HPDE6-E6E7 (cell line): Measurements from ENCODE around the gene CCDC183.
"Not testable (repeated sequence)": the region's sequence is repeated elsewhere in the genome, so short reads cannot be mapped to it uniquely, and the experiment has no call there.

Source experiments
- DNase-seq: peaks from one replicate; pipeline ENCODE4 v3.0.0; 2011; ENCODE audit warnings: missing footprints; ENCODE audit errors: extremely low spot score

Gene CCDC183

DNA sequence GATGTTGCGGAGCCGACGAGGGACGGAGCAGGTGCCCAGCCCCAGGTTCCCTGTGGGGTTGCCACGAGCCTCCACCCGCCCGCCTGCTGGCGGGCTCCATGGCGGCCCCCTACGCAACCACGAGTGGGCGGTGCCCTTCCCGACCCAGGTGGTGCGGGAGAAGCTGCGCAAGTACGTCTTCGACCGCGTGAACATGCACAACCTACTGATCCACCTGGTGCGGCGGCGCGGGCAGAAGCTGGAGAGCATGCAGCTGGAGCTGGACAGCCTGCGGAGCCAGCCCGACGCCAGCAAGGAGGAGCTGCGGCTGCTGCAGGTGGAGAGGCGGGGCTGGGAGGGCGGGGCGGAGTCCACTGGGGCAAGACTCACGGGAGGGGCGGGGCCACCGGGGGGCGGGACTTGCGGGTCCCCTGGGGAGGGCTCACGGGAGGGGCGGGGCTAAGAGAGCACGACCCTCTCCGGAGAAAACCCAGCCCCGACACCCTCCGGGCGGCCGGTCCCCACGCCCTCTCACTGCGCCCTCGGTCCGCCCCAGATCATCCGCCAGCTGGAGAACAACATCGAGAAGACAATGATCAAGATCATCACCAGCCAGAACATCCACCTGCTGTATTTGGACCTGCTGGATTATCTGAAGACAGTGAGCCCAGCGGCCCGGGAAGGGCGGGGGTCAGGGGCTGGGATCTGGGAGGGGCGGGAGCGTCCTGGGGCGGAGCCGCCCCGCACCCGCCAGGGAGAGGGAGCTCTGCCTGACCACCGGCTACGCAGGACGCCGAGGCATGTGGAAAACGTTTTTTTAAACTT, 3.9 kb downstream of the CCDC183 start:
- DNase-seq = peak; percentile 88

DNA sequence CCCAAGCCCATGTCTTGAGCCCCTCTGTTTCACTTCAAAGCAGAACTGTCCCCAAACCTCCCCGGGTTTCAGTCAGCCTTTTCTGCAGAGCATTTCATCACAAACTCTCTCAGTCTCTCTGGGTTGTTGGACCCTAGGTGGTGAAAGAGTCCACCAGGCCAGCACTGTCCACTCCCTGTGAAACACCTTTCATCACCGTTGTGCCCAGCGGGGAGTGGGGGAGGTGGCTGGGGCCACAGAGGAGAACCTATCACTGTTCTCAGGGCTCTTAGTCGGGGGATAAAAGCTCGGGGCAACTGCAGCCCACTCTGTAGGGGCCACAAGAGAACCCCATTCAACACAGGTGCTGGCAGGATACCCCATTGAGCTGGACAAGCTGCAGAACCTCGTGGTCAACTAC, 6.2 kb downstream of the CCDC183 start:
- DNase-seq = no peak

DNA sequence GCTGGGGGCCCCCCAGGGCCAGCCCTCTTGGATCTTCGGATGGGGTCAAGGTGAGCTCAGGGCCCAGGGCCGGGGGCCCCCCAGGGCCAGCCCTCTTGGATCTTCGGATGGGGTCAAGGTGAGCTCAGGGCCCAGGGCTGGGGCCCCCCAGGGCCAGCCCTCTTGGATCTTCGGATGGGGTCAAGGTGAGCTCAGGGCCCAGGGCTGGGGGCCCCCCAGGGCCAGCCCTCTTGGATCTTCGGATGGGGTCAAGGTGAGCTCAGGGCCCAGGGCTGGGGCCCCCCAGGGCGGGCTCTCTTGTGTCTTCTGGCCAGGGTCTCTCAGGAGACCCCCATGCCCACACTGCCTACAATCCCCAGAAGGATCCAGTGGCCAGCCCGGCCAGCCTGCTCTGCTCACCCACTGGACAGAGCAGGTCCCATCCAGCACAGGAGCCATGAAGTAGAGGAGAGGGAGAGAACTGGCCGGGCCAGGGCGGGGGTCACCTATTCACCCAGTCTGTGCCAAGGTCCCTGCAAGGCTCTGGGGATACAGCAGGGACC, 6.9 kb downstream of the CCDC183 start:
- DNase-seq = not testable (repeated sequence)

DNA sequence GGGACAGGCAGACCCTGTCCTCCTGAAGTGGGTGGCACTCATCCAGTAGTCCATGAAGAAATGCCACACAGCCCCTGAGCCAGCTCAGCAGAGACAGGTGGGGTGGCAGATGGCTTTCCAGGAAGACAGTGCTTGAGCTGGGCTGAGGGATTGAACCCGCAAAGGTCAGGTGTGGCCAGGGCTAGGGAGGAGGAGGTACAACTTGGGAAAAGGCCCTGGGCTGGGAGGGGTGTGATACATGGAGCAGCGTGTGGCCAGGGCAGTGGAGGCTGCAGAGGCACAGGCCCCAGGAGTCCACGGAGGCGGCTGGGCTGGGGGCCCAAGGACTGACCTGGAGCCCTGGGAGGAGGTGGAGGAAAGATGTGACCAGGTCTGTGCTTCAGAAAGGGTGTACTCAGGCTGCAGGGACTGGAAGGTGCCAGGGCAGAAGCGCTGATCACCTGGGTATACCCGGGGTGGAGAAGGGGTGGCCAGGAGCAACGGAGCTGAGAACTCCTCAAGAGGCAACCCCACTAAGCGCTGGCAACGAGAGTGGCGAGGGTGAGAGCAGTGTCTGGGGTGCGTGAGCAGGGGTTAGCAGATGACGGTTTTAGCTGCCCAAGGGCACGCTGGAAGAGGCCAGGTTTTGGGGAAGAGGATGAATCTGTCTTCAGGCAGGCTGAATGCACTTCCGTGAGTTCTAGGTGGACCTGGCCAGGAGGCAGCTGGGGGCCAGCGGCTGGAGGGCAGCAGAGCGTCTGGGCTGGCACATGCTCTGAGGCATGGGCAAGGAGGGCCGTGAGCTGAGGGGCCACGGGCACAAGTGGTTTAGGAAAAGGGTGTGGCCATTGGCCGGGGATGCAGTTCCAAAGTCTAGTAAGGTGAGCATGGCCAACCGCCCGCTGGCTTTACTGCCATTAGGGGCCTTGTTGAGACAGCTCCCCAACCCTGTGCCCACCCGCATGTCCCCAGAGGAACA, 7.7 kb downstream of the CCDC183 start:
- no peak for DNase-seq

DNA sequence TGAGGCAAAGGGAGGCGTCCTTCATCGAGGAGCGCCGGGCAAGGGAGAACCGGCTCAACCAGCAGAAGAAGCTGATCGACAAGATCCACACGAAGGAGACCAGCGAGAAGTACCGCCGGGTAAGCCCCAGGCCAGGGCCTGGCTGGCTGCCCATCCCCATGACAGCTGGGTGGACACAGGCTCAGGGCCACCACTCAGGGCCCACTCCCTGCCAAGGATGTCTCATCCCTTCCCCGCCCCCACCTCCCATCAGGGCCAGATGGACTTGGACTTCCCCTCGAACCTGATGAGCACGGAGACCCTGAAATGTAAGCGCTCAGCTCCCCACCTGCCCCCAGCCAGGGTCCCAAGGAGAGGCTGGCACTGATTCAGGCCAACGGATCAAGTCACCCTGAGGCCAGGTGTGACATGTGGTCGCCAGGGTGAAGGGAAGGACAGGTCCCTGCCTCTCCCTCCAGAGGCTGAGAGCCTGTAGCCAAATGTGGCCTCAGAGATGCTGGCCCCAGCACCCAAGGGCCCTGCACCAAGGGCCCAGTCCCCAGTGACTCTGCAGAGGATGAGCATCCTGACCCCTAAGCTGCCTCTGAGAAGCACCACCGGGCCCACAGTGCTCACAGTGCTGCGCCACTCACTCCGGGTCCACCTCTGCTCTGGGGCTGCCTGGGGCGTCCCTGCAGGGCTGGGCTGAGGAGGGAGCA, 8.5 kb downstream of the CCDC183 start:
- no peak for DNase-seq

DNA sequence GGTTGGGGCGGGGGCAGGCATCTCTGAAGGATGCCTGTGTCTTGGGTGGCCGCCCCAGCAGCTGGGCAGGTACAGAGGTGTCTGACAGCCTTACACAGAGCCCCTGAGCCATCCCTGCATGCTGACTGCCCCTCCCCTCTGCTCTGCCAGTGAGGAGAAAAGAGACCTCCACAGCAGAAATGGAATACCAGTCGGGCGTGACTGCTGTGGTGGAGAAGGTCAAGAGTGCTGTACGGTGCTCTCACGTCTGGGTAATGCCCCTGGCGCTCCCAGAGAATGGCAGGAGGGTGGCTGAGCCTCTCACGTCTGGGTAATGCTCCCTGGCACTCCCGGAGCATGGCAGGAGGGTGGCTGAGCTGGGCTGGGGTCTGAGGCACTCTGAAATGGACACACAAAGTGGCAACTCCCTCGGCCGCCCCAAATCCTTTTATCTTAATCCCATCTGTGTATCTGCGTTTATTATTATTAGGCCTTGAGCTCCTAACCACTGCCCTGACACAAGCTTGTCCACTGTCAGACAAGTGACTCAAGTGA, 9.1 kb downstream of the CCDC183 start:
- DNase-seq = no peak

DNA sequence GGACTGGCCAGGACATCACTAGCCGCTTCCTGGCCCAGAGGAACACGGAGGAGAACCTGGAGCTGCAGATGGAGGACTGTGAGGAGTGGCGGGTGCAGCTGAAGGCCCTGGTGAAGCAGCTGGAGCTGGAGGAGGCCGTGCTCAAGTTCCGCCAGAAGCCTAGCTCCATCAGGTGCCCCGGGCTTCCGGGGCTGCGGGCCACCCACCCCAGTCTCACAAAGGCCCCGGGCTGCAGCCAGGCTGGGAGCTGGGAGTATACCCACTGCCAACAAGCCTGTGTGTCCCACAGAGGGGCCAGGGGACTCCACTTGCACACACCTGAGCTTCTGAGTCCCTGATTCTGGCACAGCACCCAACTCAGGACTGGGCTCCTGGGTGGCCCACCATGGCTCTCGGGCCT, 9.9 kb downstream of the CCDC183 start:
- no peak for DNase-seq

DNA sequence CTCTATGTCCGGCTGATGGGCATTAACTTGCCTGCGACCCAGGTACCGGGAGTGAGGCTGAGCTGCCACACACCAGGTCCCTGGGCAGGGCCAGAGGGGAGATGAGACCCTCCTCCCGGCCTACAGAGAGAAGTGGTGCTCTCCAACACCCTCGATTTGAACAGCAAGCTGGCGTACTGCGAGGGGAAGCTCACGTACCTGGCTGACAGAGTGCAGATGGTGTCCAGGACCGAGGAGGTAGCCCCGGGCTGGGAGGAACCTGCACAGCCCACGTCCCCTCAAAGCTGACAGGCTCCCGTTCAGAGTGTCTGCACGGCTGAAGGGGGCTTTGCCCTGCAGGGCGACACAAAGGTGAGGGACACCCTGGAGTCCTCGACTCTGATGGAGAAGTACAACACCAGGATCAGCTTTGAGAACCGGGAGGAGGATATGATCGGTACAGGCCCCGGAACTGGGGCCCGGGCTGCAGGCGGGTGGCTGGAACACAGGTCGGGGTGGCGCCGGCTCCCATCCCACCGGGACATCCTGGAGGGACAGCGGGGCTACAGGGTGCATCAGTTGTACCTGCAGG, 10.6 kb downstream of the CCDC183 start:
- no peak for DNase-seq

DNA sequence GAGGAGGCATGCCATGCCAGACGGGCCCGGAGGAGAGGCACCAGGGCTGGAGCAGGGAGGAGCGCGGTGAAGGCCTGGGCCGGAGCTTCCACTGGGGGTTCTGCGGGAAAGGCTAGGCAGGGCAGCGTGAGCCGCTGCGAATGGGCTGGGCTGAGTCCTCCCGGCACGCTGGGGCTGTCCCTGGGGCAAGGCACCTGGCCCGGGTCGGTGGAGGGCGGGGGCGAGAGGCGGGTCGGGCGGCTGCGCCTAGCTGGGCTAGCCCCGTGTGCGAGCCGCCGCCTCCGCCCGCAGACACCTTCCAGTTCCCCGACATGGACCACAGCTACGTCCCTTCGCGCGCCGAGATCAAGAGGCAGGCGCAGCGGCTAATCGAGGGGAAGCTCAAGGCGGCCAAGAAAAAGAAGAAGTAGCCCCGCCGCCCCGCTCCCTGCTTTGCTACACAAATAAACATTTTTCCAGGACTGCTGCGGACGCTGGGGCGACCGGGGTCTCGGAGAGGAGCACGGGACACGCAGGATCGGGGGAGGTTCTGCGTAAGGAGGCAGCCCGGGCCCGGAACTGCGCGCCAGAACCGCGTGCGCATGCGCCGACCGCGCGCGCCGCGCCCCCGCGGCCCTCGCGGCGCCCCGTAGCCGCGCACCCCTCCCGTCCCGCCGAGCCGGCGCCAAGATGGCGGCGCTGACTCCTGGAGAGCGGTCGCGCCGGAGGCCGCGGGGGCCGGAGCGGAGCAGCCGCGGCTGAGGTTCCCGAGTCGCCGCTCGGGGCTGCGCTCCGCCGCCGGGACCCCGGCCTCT, 11.3 kb downstream of the CCDC183 start, which contains the start of gene RABL6:
Gene RABL6, plus strand, starts transcription at position 668 of the 794 bp plus-strand sequence. CDS start 249 bp downstream, outside the sequence.
- peak; percentile 88 for DNase-seq

DNA sequence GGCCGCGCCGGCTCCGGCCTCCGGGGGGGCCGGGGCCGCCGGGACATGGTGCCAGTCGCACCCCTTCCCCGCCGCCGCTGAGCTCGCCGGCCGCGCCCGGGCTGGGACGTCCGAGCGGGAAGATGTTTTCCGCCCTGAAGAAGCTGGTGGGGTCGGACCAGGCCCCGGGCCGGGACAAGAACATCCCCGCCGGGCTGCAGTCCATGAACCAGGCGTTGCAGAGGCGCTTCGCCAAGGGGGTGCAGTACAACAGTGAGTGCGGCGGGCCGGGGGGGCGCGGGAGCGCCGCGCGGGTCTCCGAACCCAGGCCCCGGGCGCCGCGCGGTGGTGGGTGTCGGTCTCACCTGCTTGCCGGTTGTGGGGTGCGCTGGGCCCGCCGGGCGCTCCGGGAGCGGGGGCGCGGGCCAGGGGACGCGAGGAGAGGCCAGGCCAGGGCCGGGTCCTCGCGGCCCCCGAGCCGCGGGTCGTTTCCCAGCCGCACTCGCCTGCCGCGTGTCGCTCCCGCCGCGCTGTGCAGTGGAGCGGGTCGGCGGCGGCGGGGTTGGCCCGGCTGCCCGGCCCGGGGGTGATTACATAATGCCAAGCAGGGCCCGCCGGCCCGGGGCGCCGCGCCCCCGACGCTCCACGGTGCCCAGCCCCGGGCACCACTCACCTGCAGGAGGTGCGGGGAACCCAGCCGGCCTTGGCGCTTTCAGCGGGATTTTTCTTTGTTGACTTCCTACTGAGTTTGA, 12.1 kb downstream of the CCDC183 start:
- no peak for DNase-seq

DNA sequence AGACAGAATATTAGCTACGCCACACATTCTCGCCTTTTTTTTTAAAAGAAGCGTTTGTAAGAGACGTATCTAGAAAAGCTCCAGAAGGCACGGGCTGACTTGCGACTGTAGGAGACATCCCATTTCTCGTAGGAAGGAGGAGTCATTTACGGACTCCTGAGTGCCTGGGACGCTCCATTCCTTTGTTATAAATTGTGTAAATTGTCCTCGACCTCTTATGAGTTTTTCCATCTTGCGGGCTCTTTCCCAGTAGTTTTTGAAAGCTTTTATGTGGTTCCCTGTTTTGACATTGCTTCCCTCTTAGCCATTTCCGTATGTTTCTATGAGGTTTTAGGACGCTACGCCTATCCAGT, 12.6 kb downstream of the CCDC183 start:
- no peak for DNase-seq

DNA sequence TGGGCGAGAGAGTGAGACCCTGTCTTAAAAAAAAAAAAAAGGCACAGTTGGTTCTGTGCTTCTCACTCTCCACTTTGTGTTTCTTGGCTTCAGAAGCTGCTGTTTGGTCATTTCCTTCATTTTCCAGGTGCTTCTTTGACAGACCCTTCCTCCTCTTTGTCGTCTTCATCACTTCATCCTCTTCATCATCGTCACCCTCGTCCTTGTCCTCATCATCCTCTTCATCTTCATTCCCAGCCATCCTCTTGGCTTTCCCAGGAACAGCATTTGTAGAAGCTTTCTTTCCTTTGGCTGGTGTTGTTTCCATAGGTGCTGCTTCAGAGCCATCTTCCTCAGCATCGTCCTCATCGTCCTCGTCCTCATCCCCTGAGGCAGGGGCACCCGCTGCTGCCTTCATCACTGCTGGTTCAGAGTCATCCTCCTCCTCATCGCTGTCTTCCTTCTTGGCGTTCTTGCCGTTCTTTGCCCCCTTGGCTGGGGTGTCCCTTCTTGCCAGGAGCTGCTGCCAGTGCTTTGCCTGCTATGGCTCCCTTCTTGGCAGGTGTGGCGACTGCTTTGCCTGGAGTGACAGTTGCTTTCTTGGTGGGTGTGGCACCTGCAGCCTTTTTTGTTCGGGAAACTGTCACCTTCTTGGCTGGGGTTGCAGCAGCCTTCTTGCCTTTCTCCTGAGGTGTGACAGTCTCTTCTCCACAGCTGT, 18.7 kb downstream of the CCDC183 start:
- DNase-seq = no peak

DNA sequence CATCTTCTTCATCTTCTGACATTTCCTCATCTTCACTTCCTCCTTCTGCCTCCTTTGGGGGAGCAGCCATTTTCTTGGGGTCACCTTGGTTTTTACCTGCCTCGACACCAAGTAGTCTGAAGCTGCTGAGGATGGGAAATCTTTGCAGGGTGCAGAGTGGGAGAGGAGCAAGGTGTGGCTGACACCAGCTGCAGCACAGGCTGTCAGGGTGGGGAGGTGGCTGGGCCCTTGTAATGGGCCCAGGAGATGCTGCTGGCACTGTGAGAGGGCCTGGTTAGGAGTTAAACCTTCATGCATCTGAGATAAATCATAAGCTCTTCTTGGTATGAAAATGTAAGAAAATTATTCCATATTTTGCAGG, 19.3 kb downstream of the CCDC183 start:
- no peak for DNase-seq

DNA sequence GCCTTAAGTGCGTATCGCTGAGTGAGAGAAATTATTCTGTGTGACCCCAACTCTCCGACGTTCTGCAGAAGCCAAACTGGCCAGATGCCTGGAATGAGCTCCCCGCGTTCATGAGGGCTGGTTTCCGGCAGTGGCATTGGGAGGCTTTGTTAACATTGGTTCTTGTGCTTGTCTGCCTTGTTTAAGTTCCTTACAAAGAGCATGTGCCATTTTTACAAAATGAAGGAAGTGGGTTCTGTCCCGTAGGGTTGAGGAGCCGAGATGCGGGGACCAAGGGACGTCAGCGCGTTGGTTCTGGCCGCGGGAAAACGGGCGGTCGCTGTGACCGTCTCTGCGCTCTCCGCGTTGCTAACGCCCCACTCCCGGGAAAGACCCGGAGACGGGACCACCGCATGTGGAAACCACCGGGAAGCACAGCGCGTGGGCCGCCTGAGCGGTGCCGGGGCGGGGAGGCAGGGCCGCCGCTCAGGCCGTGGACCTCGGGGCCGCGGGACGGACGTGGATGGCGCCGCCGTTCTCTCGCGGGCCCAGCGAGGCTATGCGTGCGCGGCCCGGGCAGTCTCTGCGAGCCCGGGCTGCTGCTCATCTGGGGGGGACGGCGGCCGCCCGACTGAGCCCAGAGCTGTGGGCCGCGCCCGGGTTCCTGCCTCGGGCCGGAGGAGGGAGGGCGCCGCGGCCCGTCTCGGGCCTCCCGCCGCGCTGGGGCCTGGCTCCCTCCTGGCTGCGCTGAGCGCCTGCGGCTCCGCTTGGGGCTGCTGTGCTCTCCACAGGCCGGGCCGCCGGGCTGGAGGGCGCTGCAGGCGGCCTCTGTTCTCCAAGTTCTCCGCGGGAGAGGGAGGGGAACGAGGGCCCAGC, 25.1 kb downstream of the CCDC183 start:
- DNase-seq = no peak

DNA sequence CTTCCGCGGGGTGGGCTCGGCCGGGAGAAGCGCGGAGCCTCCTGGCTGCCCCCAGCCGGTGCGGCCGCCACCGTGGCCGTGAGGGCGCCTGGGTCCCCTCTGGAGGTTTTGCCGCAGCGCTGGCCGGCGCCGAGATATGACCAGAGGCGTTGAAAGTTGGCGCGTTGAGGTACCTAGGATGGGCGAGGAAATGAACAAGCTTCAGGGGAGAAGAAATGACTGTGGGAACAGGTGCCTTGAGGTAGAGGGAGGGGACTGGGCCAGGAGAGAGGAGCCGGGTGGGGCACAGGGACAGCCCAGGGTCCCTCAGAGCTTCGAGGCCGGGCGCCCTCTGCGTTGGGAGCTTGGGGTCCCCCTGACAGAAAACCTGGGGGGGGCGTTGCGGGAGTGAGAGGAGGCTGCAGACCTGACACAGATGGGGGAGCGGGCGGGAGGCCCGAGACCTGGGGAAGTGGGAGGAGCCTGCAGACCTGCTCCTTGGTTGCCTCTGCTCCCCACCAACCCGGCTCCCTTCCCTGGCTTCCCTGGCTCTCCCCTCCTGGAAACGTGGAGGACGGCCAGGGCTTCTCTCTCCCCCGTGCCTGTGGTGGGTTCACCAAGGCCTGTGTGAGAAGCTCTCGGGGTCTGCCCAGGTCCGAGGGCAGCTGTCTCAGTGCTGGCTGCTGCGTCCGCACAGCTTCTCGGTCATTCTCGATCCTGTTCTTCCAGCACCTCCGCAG, 25.8 kb downstream of the CCDC183 start:
- DNase-seq = no peak

DNA sequence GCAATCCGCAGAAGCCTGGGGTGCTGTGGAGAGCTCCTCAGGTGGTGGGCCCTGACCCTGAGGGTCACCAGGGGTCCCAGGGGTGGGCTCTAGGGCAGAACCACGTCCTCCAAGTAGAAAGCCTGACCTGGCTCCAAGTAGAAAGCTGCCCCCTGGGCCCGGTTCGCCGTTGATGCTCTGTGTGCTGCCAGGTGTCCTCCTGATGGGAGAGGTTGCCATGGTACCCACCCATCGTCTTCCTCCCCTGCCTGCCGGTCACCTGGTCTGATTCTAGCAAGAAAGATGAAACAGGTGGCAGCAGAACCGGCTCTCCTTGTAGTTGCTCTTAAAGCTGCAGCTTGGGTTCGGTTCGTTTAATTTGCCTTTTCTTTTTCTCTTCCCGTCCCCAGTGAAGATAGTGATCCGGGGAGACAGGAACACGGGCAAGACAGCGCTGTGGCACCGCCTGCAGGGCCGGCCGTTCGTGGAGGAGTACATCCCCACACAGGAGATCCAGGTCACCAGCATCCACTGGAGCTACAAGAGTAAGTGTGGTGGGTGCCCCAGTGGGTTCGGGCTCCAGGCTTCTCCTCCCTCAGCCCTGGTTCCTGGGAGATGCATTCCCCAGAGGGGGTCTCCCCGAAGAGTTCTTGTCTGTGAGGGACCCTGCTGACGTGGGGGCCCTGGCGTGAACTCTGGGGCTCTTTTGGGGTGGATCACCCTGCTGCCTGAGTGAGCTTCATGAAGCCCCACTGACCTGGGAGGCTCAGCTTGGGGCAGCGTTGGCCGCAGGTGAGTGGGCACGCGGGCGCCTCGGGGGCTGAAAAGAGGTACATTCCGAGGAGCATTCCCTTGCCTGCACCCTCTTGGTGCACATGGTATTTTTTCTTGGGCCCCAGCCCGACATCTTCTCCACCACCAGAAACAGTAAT, 27.3 kb downstream of the CCDC183 start:
- DNase-seq = no peak
